Measurements from ENCODE around the gene RASA3.
A peak's percentile ranks its signal among the peaks of the same experiment; 100 is the strongest.
"Not testable (repeated sequence)": the region's sequence is repeated elsewhere in the genome, so short reads cannot be mapped to it uniquely, and the experiment has no call there.

Gene RASA3, protein sequence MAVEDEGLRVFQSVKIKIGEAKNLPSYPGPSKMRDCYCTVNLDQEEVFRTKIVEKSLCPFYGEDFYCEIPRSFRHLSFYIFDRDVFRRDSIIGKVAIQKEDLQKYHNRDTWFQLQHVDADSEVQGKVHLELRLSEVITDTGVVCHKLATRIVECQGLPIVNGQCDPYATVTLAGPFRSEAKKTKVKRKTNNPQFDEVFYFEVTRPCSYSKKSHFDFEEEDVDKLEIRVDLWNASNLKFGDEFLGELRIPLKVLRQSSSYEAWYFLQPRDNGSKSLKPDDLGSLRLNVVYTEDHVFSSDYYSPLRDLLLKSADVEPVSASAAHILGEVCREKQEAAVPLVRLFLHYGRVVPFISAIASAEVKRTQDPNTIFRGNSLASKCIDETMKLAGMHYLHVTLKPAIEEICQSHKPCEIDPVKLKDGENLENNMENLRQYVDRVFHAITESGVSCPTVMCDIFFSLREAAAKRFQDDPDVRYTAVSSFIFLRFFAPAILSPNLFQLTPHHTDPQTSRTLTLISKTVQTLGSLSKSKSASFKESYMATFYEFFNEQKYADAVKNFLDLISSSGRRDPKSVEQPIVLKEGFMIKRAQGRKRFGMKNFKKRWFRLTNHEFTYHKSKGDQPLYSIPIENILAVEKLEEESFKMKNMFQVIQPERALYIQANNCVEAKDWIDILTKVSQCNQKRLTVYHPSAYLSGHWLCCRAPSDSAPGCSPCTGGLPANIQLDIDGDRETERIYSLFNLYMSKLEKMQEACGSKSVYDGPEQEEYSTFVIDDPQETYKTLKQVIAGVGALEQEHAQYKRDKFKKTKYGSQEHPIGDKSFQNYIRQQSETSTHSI

DNA sequence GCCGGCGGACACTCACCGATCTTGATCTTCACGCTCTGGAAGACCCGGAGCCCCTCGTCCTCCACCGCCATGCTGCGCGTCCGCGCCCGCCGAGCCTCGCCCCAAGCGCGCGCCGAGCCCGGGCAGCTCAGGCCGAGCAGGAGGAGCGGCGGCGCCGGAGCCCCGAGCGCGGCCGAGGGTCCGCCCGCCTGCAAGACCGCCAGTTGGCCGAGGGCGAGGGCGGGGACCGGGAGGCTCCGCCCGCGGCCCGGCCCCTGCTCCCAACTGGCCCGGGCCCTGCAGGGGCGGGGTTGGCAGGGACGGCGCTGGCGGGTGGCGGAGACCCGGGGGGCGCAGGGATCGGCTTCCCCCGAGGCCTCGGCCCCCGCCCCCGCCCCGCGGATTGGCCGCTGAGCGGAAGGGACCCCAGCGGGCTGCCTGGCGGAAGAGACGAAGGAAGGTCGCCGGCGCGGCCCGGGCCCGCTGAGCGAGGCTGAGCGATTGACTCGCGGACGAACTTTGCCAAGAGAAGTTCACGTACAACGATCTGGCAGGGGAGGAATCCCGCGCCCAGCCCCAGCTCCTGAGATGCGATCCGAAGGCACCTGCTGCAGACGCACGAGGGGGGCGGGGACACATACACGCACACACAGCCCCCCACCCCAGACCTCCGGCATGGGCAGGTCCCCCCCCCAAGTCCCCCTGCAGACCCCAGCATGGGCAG is at the start of gene RASA3:
RASA3 (minus strand) TSS at position 205 of the 703 bp plus-strand sequence; CDS start at position 71, 134 bp downstream.
- TF ChIP-seq, protein P1, sequence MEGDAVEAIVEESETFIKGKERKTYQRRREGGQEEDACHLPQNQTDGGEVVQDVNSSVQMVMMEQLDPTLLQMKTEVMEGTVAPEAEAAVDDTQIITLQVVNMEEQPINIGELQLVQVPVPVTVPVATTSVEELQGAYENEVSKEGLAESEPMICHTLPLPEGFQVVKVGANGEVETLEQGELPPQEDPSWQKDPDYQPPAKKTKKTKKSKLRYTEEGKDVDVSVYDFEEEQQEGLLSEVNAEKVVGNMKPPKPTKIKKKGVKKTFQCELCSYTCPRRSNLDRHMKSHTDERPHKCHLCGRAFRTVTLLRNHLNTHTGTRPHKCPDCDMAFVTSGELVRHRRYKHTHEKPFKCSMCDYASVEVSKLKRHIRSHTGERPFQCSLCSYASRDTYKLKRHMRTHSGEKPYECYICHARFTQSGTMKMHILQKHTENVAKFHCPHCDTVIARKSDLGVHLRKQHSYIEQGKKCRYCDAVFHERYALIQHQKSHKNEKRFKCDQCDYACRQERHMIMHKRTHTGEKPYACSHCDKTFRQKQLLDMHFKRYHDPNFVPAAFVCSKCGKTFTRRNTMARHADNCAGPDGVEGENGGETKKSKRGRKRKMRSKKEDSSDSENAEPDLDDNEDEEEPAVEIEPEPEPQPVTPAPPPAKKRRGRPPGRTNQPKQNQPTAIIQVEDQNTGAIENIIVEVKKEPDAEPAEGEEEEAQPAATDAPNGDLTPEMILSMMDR (IDR thresholded peaks at IDR 0.05; ENCODE audit: insufficient read depth, low read length, missing control alignments): no peak
- ChIA-PET POLR2A (interaction anchor here (0.7 kb wide), 1 partner anchor 67 kb away, joined by 3 read pairs; no protein-coding TSS in a partner anchor), CTCF (no interaction called here)
- DNase-seq (ENCODE audit: low read depth, low spot score): no peak
- H3K4me3 ChIP-seq (ENCODE audit: low read depth, low read length): peak within 1 kb of the TSS; percentile 89

DNA sequence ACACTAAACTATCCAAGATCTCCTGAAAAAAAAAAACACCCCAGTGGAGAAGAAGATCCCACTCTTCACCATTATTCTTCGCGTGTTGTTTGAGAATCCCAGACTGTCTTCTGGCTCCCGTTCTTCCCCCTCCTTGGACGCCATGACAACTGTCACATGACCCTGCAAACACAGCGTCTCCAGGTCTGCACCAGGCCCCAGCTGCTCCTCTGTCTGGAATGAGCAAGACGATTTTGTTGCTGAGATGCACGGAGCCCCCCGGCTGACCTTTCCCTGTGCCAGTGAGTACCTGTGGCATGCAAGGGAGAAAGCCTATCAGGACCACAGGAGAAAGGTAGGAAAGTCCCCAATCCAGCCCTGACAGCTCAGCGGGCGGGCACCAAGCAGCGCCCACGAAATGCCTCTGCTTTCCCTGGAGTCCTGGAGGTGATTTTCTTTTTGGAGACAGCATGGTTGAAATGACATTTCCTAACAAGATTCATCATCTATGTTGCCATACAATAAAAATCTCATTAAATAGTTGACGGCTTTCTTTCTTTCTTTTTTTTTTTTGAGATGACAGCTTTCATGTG is 46.8 kb upstream of the RASA3 start, which contains the start of gene CFAP97D2:
CFAP97D2 (plus strand) TSS at position 171 of the 572 bp plus-strand sequence; CDS start at position 245, 74 bp downstream.
- TF ChIP-seq, protein P1 (IDR thresholded peaks at IDR 0.05; ENCODE audit: insufficient read depth, low read length, missing control alignments): no peak
- POLR2A ChIA-PET: no interaction called here

DNA sequence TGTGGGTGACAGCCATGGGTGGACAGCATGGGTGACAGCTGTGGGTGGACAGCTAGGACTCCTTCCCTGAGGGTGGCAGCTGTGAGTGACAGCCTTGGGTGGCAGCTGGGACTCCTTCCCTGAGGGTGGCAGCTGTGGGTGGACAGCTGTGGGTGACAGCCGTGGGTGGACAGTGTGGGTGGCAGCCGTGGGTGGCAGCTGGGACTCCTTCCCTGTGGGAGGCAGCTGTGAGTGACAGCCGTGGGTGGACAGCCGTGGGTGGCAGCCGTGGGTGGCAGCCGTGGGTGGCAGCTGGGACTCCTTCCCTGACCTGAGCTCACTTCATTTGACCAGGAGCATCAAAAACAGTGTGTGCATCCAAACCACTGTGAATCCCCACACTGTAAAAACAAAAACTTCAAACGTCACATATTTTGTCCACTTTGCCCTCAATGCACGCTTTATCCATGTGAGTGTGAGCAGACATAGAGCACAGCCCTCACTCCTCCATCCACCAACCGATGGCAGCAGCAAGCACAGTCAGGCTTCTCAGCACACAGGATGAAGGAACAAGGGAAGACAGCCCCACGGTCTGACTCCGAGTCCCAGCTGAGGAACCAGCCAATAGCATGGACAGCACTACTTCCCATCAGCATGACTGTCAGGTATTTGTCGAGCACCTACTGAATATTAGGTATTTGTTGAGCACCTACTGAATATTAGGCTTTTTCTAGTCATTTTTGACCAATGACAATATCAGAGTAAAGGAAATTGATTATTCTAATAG is 45.0 kb upstream of the RASA3 start:
- TF ChIP-seq, protein P1 (IDR thresholded peaks at IDR 0.05; ENCODE audit: insufficient read depth, low read length, missing control alignments): no peak
- CTCF ChIA-PET: interaction anchor here (1.6 kb wide), 1 partner anchor 12 kb away, joined by 3 read pairs; no protein-coding TSS in a partner anchor
- DNase-seq (ENCODE audit: low read depth, low spot score): no peak
- POLR2A ChIA-PET: no interaction called here
- H3K4me3 ChIP-seq (ENCODE audit: low read depth, low read length): no peak overlapping the region

More for the DNA sequence above, 46.8 kb upstream of the RASA3 start, which contains the start of gene CFAP97D2:
- CTCF ChIA-PET: no interaction called here
- DNase-seq (ENCODE audit: low read depth, low spot score): no peak
- no peak within 1 kb of the TSS for H3K4me3 ChIP-seq (ENCODE audit: low read depth, low read length)

DNA sequence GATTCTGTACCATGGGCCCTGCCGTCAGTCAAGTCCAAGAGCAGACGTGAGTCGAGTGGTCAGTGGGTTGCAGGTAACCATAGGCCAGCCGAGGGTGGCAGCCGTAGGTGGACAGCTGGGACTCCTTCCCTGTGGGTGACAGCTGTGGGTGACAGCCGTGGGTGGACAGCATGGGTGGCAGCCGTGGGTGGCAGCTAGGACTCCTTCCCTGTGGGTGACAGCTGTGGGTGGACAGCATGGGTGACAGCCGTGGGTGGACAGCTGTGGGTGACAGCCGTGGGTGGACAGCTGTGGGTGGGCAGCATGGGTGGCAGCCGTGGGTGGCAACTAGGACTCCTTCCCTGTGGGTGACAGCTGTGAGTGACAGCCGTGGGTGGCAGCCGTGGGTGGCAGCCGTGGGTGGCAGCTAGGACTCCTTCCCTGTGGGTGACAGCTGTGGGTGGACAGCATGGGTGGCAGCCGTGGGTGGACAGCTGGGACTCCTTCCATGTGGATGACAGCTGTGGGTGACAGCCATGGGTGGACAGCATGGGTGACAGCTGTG is 44.0 kb upstream of the RASA3 start:
- H3K4me3 ChIP-seq (ENCODE audit: low read depth, low read length); CTCF ChIA-PET; POLR2A ChIA-PET; DNase-seq (ENCODE audit: low read depth, low spot score): not testable (repeated sequence)

DNA sequence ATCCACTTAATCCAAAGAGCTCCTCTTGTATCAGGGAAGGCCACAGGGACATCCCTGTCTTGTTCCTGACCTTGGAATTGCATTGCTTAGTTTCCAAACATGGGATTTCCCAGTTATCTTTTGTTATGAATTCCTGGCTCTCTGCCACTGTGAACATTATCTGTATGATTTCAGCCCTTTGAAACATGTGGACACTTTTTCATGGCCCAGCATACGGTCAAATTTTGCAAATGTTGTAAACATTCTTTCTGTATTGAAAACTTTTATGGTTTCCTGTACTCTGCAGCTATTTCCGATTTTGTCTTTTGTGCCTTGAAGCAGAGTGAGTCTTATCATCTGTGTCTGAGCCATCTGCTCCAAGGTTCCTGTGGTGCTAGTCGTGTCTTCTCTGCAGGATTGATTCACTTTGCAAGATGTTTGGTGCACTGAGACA is 42.1 kb upstream of the RASA3 start:
- POLR2A ChIA-PET: no interaction called here
- H3K4me3 ChIP-seq (ENCODE audit: low read depth, low read length): no peak overlapping the region
- CTCF ChIA-PET: no interaction called here
- DNase-seq (ENCODE audit: low read depth, low spot score): no peak
- TF ChIP-seq, protein P1 (IDR thresholded peaks at IDR 0.05; ENCODE audit: insufficient read depth, low read length, missing control alignments): no peak

Data from AG04449 (cell line).